GM12873 (cell line): Measurements from ENCODE around the gene MPL.

Source experiments
- CTCF ChIP-seq: IDR thresholded peaks from 2 replicates; pipeline ENCODE4 v1.5.1; 2012; ENCODE audit warnings: low read depth, mild to moderate bottlenecking, moderate library complexity, low read length, control low read depth; ENCODE audit not compliant: insufficient read depth; ENCODE audit errors: missing control alignments

MPL gene

GRCh38 chr1:43302721-43303470 is 34.7 kb upstream of the MPL start:
- TF ChIP-seq CTCF, result no peak

GRCh38 chr1:43303471-43304313 is 33.9 kb upstream of the MPL start:
- TF ChIP-seq CTCF, result no peak

- TF ChIP-seq CTCF, result no peak
Measured at GRCh38 chr1:43304314-43304681, 33.3 kb upstream of the MPL start.

GRCh38 chr1:43304771-43305300 is 32.8 kb upstream of the MPL start:
- TF ChIP-seq CTCF, result no peak

GRCh38 chr1:43305461-43305860 is 32.2 kb upstream of the MPL start:
- TF ChIP-seq CTCF, result no peak

GRCh38 chr1:43305926-43306687 is 31.5 kb upstream of the MPL start:
- no peak for TF ChIP-seq CTCF
